ENCODE data around the gene CDIPT.

DNA sequence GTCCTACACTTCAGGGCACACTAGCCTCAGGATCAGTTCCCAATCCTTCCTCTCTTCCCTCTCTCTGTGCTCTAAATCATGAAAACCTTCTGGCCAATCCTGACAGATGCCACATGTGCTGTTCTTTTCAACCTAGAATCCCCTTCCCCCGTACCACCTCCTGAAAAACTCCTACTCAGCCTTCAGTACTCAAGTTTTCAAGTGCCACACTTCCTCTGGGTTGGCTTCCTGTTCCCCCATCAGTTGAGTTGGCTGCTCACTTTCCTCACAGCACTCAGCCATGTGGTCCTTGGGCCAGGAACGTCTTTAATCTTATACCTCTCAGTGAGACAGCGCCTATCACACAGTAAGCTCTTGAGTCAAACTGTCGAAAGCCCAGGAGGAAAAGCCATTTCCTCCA is 40.6 kb upstream of the CDIPT start:
- TF ChIP-seq POLR2A (IDR thresholded peaks at IDR 0.05; ENCODE audit: low read length) (no peak), GATA1 (IDR thresholded peaks at IDR 0.05; ENCODE audit: low read depth, low read length) (no peak)

Measured in erythroblast (primary cell).